K562 (cell line): ENCODE data around the gene BBC3.
"Not testable (repeated sequence)": the region's sequence is repeated elsewhere in the genome, so short reads cannot be mapped to it uniquely, and the experiment has no call there.

Experiments used
- STAT6 ChIP-seq: sonication (generic); formaldehyde crosslinking; IDR thresholded peaks from 2 replicates; pipeline ENCODE4 v1.8.1; 2023; ENCODE audit warnings: mild to moderate bottlenecking, missing genetic modification reagents
- TCF7L2 ChIP-seq: fragments of 150-350 bp; IDR thresholded peaks from 2 replicates; pipeline ENCODE4 v1.6.1; 2016; ENCODE audit warnings: low read depth, mild to moderate bottlenecking, low read length, moderate library complexity

DNA sequence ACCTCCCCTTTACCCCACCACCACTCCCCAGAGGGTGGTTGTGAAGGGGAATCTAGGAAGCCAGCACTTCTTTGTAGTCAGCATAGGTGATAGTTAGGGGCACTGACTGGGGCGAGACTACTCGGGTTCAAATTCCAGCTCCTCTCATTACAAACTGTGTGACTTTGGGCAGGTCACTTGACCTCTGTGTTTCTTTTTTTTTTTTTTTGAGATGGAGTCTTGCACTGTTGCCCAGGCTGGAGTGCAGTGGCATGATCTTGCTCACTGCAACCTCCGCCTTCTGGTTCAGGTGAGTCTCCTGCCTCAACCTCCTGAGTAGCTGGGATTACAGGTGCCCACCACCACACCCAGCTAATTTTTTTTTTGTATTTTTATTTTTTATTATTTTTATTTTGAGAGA is 45.5 kb upstream of the BBC3 start:
- TF ChIP-seq TCF7L2; STAT6 (CRISPR knock-in tag): not testable (repeated sequence)
